ENCODE results near the gene RBM12. TPM values are rescaled to one million over a fixed set of nuclear protein-coding genes. Genes with fewer than 3 reads are reported as not detected.
"Not testable (repeated sequence)": the region's sequence is repeated elsewhere in the genome, so short reads cannot be mapped to it uniquely, and the experiment has no call there.

The RBM12 gene
- total and polyA plus RNA-seq, 2 of the 8 experiments (the other 6 are each of a cell fraction or from before 2014, with no cell fraction given) = 187 to 214 TPM

DNA sequence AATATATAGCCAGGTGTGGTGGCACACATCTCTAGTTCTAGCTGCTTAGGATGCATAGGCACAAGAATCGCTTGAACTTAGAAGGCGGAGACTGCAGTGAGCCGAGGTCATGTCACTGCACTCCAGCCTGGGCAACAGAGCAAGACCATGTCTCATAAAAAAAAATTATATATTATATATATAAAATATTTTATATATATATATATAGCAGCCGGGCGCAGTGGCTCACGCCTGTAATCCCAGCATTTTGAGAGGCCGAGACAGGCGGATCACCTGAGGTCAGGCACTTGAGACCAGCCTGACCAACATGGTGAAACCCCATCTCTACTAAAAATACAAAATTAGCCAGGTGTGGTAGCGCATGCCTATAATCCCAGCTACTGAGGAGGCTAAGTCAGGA is 20.7 kb upstream of the RBM12 start:
- not testable (repeated sequence) for H3K27ac ChIP-seq (ENCODE audit: low read depth, low read length); H3K4ac ChIP-seq (replicated peaks; ENCODE audit: insufficient read length, low read depth, low read length); FAIRE-seq; H3K4me1 ChIP-seq (replicated peaks in 1 of 4; ENCODE audit: control insufficient read depth in 3 of 4, insufficient read depth in 4 of 4, low read length in 3 of 4); H2BK15ac ChIP-seq (ENCODE audit: low read length); H4K5ac ChIP-seq (ENCODE audit: insufficient read length, low read depth, low read length); H3K4me3 ChIP-seq (ENCODE audit: extremely low read depth in 1 of 4, insufficient read depth in 2 of 4, low read depth in 3 of 4, low read length in 4 of 4); H4K8ac ChIP-seq (ENCODE audit: extremely low read depth, insufficient read depth, low read length); H3K18ac ChIP-seq (ENCODE audit: extremely low read depth, low read length); H4K20me1 ChIP-seq (replicated peaks in 1 of 2; ENCODE audit: control insufficient read depth in 1 of 2, insufficient read depth in 2 of 2, low read length in 2 of 2); H3K23ac ChIP-seq (ENCODE audit: insufficient read length); H2AK5ac ChIP-seq (ENCODE audit: low read depth, low read length); H2BK12ac ChIP-seq (ENCODE audit: low read depth, low read length); H2BK120ac ChIP-seq (replicated peaks; ENCODE audit: low read depth, low read length); H2AFZ ChIP-seq (ENCODE audit: low read length); H3K14ac ChIP-seq (ENCODE audit: insufficient read length); H3K23me2 ChIP-seq (ENCODE audit: low read depth, low read length); H2BK20ac ChIP-seq (ENCODE audit: low read length); H4K91ac ChIP-seq (replicated peaks; ENCODE audit: insufficient read length, low read length); H3K79me2 ChIP-seq (ENCODE audit: control insufficient read depth in 1 of 2, insufficient read depth in 2 of 2, low read length in 2 of 2); H3K4me2 ChIP-seq (ENCODE audit: insufficient read depth in 1 of 2, low read depth in 2 of 2, low read length in 2 of 2); H3K9me3 ChIP-seq (ENCODE audit: insufficient read depth in 2 of 2, low read depth in 1 of 2, low read length in 1 of 2); H2BK5ac ChIP-seq (ENCODE audit: low read depth, low read length); H3K56ac ChIP-seq (replicated peaks; ENCODE audit: insufficient read length, low read depth, low read length); DNase-seq (ENCODE audit: low read depth in 1 of 2, low spot score in 2 of 2); H3K9ac ChIP-seq (replicated peaks in 1 of 4; ENCODE audit: extremely low read depth in 1 of 4, low read depth in 3 of 4, low read length in 3 of 4); H3K79me1 ChIP-seq (ENCODE audit: low read depth, low read length); H3K27me3 ChIP-seq (replicated peaks in 1 of 4; ENCODE audit: control insufficient read depth in 3 of 4, extremely low read depth in 1 of 4, insufficient read depth in 3 of 4, low read length in 3 of 4)
- POLR2A ChIA-PET (ENCODE audit: partially characterized antibody) = interaction anchor here (0.8 to 2.4 kb wide), 4 partner anchors 14 to 57 kb away, joined by 3 to 9 read pairs (median 4); no protein-coding TSS in a partner anchor
- peaks cover 0 to 22% (median 6%) of the 10 kb centered on the region in 4 experiments; a peak in 3 of 8 replicates for H3K36me3 ChIP-seq (ENCODE audit: control insufficient read depth in 2 of 4, insufficient read depth in 4 of 4, low read length in 3 of 4)
- CTCF ChIA-PET (ENCODE audit: partially characterized antibody) = interaction anchor here (1.1 to 1.4 kb wide), 3 partner anchors 9 to 121 kb away, joined by 3 to 5 read pairs (median 5); no protein-coding TSS in a partner anchor
- WGBS, 2 experiments (ENCODE audit: extremely low coverage in 1 of 2, insufficient coverage in 1 of 2, insufficient read length in 1 of 2, insufficient replicate concordance in 2 of 2, low coverage in 1 of 2, low lambda C conversion rate in 2 of 2, missing lambda C conversion rate in 1 of 2) = 100% methylated on average over 9 of the region's 9 CpGs; no CpG with 5 or more reads in 1 of the 2 experiments
